Suprapubic skin (tissue), 4 donors: ENCODE results near the gene UGT1A3.
"Not testable (repeated sequence)": the region's sequence is repeated elsewhere in the genome, so short reads cannot be mapped to it uniquely, and the experiment has no call there.

Experiments
- POLR2A ChIP-seq, 2 donors: fragments of 450-650 bp; IDR thresholded peaks; one replicate each; pipeline ENCODE4 v1.6.1; 2017; ENCODE audit warnings: antibody characterized with exemption in 2 of 2, mild to moderate bottlenecking in 2 of 2, moderate library complexity in 2 of 2
- POLR2AphosphoS5 ChIP-seq, 3 donors: sonication (generic); formaldehyde crosslinking; IDR thresholded peaks; one replicate each; pipeline ENCODE4 v1.6.1; 2017; ENCODE audit warnings: antibody characterized with exemption in 3 of 3
- TF ChIP-seq, protein P1 (sequence below), 2 donors: fragments of 200-600 bp in 1 of 2; fragments of 450-650 bp in 1 of 2; sonication (generic) in 1 of 2; IDR thresholded peaks; one replicate each; pipeline ENCODE4 v1.5.1; 2016 to 2019; ENCODE audit warnings: antibody characterized with exemption in 2 of 2, mild to moderate bottlenecking in 1 of 2, moderate library complexity in 1 of 2

- TF ChIP-seq, protein P1, sequence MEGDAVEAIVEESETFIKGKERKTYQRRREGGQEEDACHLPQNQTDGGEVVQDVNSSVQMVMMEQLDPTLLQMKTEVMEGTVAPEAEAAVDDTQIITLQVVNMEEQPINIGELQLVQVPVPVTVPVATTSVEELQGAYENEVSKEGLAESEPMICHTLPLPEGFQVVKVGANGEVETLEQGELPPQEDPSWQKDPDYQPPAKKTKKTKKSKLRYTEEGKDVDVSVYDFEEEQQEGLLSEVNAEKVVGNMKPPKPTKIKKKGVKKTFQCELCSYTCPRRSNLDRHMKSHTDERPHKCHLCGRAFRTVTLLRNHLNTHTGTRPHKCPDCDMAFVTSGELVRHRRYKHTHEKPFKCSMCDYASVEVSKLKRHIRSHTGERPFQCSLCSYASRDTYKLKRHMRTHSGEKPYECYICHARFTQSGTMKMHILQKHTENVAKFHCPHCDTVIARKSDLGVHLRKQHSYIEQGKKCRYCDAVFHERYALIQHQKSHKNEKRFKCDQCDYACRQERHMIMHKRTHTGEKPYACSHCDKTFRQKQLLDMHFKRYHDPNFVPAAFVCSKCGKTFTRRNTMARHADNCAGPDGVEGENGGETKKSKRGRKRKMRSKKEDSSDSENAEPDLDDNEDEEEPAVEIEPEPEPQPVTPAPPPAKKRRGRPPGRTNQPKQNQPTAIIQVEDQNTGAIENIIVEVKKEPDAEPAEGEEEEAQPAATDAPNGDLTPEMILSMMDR (IDR thresholded peaks at IDR 0.05): not testable (repeated sequence)
- TF ChIP-seq POLR2A, POLR2AphosphoS5 (IDR thresholded peaks at IDR 0.05): not testable (repeated sequence)
Observed at GRCh38 chr2:233745838-233746237, 17.0 kb downstream of the UGT1A3 start.
